ENCODE measurements around the gene ATXN7L1.

ATXN7L1 gene, protein sequence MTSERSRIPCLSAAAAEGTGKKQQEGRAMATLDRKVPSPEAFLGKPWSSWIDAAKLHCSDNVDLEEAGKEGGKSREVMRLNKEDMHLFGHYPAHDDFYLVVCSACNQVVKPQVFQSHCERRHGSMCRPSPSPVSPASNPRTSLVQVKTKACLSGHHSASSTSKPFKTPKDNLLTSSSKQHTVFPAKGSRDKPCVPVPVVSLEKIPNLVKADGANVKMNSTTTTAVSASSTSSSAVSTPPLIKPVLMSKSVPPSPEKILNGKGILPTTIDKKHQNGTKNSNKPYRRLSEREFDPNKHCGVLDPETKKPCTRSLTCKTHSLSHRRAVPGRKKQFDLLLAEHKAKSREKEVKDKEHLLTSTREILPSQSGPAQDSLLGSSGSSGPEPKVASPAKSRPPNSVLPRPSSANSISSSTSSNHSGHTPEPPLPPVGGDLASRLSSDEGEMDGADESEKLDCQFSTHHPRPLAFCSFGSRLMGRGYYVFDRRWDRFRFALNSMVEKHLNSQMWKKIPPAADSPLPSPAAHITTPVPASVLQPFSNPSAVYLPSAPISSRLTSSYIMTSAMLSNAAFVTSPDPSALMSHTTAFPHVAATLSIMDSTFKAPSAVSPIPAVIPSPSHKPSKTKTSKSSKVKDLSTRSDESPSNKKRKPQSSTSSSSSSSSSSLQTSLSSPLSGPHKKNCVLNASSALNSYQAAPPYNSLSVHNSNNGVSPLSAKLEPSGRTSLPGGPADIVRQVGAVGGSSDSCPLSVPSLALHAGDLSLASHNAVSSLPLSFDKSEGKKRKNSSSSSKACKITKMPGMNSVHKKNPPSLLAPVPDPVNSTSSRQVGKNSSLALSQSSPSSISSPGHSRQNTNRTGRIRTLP

DNA sequence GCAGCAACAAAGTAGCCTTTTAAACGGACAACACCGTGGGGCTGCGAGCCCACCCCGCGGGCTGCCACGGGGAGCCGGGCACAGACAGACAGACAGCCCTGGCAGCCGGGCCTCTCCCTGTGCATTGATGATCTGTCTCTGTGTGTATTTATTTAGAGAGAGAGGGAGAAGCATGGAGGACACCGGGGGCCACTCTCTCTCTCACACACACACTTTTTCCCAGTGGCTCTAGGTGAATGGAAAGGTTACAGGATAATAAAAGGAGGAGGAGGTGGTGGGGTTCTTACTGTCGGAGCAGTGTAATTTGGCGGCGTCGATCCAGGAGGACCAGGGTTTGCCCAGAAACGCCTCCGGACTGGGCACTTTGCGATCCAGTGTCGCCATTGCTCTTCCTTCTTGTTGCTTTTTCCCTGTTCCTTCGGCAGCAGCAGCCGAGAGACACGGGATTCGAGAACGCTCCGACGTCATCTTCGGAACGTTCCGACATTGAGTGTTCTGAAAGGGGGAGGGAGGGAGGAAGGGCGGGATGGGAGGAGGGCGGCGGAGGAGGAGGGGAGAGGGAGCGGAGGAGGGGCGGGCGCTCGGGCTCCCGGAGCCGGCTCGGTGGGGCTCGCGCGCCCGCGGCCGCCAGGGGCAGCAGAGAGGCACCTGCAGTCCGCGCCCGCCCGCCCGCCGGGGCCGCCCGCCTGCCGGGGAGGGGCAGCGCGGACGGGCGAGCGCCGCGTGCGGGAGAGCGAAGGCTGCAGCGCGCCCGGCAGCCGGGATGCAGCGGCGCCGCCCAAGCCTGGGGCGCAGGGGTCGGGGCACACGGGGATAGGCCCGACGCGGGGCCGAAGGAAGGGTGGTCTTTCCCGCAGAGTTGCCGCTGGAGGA is at the start of gene ATXN7L1:
ATXN7L1 (minus strand) TSS at position 509 of the 873 bp plus-strand sequence; CDS start at position 468, 41 bp downstream.
- peak; percentile 93 for DNase-seq

DNA sequence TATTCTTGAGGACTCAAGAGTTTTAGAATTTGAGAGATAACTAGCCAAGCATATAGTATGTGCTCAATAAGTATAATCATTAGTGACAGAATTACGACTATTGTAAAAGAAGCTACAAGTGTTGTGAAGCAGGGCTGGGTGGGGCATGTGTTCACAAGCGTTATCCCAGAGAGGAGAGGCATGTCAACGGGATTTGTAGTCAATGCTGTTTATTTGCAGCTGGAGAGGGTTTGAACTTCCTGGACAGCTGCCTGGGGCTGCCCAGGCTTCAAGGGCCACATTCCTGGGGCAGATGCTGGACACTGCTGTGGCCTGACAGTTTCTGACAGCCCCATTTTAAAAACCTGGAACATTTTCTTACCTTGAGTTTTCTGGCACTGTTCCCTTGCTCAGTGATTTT is 49.7 kb upstream of the ATXN7L1 start:
- no peak for DNase-seq

DNA sequence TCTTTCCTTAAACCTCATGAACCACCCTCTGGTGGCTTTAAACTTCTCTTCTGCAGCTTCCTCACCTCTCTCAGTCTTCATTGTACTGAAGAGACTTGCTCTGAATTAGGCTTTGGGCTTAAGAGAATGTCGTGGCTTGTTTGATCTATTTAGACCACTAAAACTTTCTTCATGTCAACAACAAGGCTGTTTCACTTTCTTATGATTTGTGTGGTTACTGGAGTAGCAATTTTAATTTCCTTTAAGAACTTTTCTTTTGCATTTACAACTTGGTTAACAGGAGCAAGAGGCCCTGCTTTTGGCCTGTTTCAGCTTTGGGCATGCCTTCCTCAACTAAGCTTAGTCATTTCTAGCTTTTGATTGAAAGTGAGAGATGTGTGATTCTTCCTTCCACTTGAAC is 48.5 kb upstream of the ATXN7L1 start:
- DNase-seq, result peak; percentile 52

DNA sequence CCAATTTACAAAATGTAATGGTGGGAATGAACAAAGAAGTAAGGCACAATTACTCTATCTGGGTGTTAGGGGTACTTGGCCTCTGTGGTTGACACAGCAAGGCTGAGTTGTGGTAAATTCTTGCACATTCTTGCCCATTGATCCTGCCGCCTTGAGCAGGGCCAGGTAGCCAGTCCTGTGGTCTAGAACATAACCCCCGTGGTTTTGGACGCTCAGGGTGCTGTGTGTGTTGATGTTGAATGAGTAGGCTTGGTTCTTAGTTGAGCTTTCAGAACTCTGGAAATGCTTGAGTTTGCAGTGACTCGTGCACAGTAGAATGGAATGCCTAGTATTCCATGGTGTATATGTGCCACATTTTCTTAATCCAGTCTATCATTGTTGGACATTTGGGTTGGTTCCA is 44.4 kb upstream of the ATXN7L1 start:
- no peak for DNase-seq

- no peak for DNase-seq
Observed at GRCh38 chr7:105917659-105918058, 41.3 kb upstream of the ATXN7L1 start.

GRCh38 chr7:105916603-105917002 is 40.2 kb upstream of the ATXN7L1 start:
- DNase-seq, result no peak

DNA sequence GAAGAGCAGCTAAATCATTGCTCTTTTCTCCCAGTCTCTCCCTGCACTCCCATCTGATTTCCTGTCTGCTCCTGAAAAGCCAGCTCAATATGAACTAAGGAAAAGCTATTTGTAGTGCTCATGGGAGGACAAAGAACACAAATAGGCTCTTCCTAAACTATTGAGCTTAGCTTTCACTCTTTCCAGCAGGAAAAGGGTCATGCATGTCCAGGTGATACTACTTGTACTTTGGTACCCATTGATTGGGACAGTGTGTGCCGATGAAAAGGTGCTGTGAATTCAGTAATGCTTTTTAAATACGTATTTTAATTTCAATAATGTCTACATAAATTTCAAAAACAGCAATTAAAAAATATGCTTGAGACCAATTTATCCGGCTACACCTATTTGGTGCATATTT is 37.5 kb upstream of the ATXN7L1 start:
- DNase-seq, result no peak

DNA sequence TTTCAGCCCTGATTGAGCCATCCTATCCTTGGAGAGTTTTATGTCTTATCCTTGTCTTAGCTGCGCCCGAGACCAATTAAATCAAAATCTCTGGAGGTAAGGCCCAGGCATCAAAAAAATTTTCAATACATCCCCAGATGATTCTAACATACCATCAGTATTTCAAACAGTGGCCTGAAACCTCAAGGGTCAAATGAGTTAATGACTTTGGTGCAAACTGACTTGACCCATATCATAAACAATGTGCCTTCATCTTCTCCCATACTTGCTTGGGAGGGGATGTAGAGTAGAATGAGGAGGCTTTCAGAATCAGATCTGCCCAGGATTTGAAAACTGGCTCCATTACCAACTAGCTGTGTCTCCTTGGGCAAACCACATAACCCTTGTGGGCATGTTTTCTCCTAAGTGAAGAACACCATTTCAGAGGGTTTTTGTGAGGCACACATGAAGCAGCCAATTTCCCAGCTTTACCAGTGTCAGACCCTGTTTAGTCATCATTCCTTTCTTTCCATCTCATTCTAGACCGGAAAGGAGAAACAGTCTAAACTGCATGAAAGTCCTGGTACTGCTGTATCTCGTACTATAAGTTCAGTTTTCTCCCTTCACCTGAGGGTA is 35.7 kb upstream of the ATXN7L1 start:
- no peak for DNase-seq

DNA sequence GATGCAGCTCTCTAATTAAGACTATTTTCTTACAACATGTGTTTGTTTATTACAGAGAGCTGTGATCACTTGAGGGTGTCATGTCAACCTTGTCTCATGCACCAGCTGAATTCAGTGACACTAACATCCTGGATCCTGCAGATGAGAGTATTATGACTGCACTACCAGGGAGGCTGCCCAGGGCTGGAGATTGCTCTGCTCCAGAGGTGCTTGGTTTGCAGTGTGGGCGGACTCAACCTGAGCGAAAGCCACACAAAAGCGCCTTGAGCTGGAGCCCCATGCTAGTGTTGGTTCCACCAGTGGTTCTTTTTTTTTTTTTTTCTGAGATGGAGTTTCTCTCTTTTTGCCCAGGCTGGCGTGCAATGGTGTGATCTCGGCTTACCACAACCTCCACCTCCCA is 33.8 kb upstream of the ATXN7L1 start:
- DNase-seq, result no peak

GRCh38 chr7:105909742-105910141 is 33.3 kb upstream of the ATXN7L1 start:
- DNase-seq, result no peak

DNA sequence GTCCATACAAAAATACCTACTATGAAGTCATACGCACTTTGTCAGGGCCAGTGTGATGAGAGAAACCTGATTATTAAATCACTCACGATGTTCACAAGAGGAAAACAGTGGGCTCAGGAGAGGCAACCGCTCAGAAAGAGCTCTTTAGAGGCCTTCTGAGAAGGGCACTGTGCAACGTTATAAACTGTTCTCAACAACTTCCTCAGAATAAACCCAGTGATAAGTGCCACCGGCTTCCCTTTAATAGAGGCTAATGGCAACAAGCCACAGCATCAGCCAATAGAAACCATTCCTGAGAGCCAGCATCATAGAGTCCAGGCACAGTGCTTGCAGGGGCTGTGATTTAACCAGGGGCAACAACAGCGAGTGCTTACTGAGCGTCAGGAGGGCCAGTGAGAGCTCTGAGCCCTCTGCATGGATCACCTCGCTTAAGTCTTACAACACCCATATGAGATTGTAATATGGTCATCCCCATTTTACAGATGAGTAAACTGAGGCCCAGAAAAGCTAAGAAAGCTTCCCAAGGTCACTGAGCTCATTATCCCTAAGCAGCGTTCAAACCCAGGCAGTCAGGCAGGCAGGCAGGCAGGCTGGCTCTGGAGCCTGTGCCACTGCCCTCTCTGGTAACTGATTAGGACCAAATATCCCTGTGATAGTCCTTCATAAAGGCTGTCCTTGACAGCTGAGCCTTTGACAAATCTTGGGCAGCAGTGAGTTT is 30.9 kb upstream of the ATXN7L1 start:
- no peak for DNase-seq

- DNase-seq, result no peak
Observed at GRCh38 chr7:105906695-105907094, 30.3 kb upstream of the ATXN7L1 start.

DNA sequence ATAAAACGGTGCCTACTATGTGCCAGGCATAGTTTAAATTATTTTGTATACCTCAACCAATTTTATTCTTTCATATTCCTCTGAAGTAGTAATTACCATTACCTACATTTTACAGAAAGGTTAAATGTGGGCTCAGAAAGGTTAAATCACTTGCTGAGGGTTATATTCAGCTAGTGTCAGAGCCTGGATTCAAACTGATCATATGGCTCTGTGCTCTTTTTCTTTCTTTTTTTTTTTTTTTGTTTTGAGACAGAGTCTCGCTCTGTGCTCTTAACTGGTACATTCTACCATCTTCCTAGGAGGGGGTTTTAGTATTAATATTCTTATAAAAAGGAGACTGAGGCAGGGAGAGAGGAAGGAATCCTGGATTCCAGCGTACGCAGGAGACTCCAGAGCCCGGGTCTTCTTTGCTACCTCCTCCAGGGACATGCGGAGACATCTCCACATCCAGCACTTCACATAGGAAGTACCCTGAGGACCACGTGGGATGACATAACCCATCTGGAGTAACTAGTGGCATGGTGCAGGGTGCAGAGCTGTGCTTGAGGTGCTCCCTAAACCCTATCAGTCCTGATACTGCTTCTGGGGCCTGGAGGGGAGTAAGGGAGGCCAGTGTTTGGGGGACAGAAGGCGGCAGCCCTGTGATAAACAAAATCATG is 29.6 kb upstream of the ATXN7L1 start:
- DNase-seq, result no peak

- DNase-seq, result no peak
Observed at GRCh38 chr7:105905209-105905909, 29.0 kb upstream of the ATXN7L1 start.

DNA sequence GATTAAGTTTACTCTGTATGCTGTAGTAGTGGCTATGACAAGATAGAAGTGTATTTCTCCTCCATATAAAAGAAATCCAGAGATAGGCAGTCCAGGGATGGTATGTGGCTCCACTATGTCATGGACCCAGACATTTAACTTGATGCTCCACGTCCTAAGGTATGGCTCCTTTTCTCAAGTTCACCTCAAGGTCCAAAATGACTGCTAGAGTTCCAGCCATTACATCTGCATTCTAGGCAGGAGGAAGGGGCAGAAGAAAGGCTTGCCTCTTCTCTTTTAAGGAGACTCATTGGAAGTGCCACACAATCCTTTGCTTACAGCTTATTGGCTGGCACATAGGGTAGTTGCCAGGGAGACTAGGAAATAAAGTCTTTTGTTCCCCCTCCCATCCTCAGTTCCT is 27.7 kb upstream of the ATXN7L1 start:
- DNase-seq, result no peak

- no peak for DNase-seq
Observed at GRCh38 chr7:105902325-105902911, 26.0 kb upstream of the ATXN7L1 start.

GRCh38 chr7:105897999-105898398 is 21.6 kb upstream of the ATXN7L1 start:
- no peak for DNase-seq

GRCh38 chr7:105896407-105896911 is 20.1 kb upstream of the ATXN7L1 start:
- DNase-seq, result no peak

GRCh38 chr7:105894131-105894530 is 17.7 kb upstream of the ATXN7L1 start:
- no peak for DNase-seq

DNA sequence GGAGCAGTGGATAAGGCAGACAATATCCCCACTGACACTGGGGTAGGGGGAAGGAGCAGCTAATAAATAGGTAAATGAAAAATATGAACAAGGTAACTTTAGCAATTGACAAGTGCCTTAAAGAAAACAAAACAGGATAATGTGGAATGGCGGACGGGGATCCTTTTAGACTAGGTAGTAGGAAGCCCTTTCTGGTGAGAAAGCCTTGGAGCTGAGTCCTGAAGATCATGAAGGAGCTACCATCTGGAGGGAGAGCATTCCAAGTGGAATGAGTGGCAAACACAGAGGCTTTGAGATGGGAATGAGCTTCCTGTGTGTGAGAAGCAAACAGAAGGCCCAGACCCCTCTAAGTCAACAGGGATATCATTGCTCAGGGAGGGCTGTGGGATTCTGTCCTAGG is 16.0 kb upstream of the ATXN7L1 start:
- DNase-seq, result no peak
